ENCODE measurements around the gene TMEM170A. TPM values are rescaled to one million over a fixed set of nuclear protein-coding genes. Genes with fewer than 3 reads are reported as not detected.

Gene TMEM170A
- total and polyA plus RNA-seq, 10 of the 15 experiments (the other 5 are each of a cell fraction or from before 2014, with no cell fraction given): 7.3 to 28.2 (median 20.9) TPM

DNA sequence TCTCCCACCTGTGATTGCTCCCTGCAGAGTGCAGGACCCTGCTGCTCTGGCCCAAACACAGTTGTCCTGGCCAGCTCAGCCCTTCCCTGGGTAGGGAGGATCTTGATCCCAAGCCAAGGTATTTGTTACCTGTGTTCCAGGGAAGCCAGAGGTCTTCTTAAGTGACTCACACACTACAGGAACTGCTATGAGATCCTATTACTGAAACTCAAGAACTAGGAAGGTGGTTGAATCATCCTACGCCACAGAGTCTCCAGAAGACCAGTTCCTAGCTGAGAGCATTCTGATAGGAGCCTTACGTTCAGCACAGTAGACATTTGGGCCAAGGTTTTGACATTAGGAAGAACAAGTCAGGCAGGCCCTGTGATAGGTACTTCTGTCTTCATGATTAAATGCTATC, 18.7 kb upstream of the TMEM170A start:
- H3K4me3 ChIP-seq: no peak overlapping the region
- H3K4me2 ChIP-seq (ENCODE audit: control insufficient read depth, insufficient read depth): no peak overlapping the region
- POLR2A ChIA-PET: no interaction called here
- SMC1A ChIA-PET (ENCODE audit: uncharacterized antibody, unreplicated experiment): interaction anchor here (0.6 to 1.2 kb wide), 2 partner anchors 12 to 876 kb away, joined by 3 read pairs; no protein-coding TSS in a partner anchor
- no peak overlapping the region for H2AFZ ChIP-seq (ENCODE audit: control insufficient read depth, low read depth, low read length)
- no TSS peak for BruUV-seq (replicated peaks)
- H3K27ac ChIP-seq (ENCODE audit: control insufficient read depth, insufficient read depth): no peak overlapping the region
- H3K9me3 ChIP-seq (replicated peaks; ENCODE audit: control insufficient read depth, insufficient read depth, low read length): no peaks in the 10 kb centered on the region
- no peak overlapping the region for H3K9ac ChIP-seq (ENCODE audit: control insufficient read depth, insufficient read depth, low read length)
- in situ Hi-C loops (cut with MboI): no loop called here
- ATAC-seq (no peak), DNase-seq (ENCODE audit: low read depth, low spot score) (no peak), FAIRE-seq (no peak)
- intact Hi-C loops (cut with micrococcal nuclease; ENCODE audit: unreplicated experiment): no loop called here
- H4K20me1 ChIP-seq (ENCODE audit: control insufficient read depth, insufficient read depth): no peaks in the 10 kb centered on the region
- H3K79me2 ChIP-seq (ENCODE audit: control insufficient read depth, insufficient read depth, low read length): no peaks in the 10 kb centered on the region
- peaks cover 28% of the 10 kb centered on the region for H3K4me1 ChIP-seq (ENCODE audit: control insufficient read depth, insufficient read depth, low read length)
- no peaks in the 10 kb centered on the region for H3K36me3 ChIP-seq (ENCODE audit: control insufficient read depth in 2 of 2, insufficient read depth in 2 of 2, low read length in 1 of 2)
- H3K27me3 ChIP-seq (replicated peaks in 1 of 2; ENCODE audit: control insufficient read depth in 2 of 2, insufficient read depth in 2 of 2, low read length in 1 of 2): no peaks in the 10 kb centered on the region
- 29% methylated on average over 2 of the region's 2 CpGs for WGBS (ENCODE audit: insufficient coverage, insufficient replicate concordance, low lambda C conversion rate, missing lambda C conversion rate)
- RAD21 ChIA-PET (ENCODE audit: unreplicated experiment): no interaction called here
- CTCF ChIA-PET: interaction anchor here (1.0 kb wide), 1 partner anchor 11 kb away, joined by 5 read pairs; no protein-coding TSS in a partner anchor
- TF ChIP-seq CHD1 (IDR thresholded peaks at IDR 0.05; ENCODE audit: low read depth, low read length) (no peak), SIN3A (IDR thresholded peaks at IDR 0.05; ENCODE audit: low read depth, low read length) (no peak), POLR2A (IDR thresholded peaks at IDR 0.05; ENCODE audit: low read depth, low read length) (no peak), WRNIP1 (IDR thresholded peaks at IDR 0.05; ENCODE audit: borderline replicate concordance, low read depth, low read length) (no peak), HDAC2 (IDR thresholded peaks at IDR 0.05) (no peak), TCF12 (IDR thresholded peaks at IDR 0.05; ENCODE audit: low read depth, low read length) (no peak), GABPA (IDR thresholded peaks at IDR 0.05; ENCODE audit: low read depth) (no peak), SMARCA5 (IDR thresholded peaks at IDR 0.05) (no peak), SPI1 (IDR thresholded peaks at IDR 0.05; ENCODE audit: borderline replicate concordance, insufficient read depth, low read depth, low read length) (no peak), IRF4 (IDR thresholded peaks at IDR 0.05; ENCODE audit: low read depth, low read length) (no peak), MXI1 (IDR thresholded peaks at IDR 0.05; ENCODE audit: low read depth, low read length) (no peak), SP1 (IDR thresholded peaks at IDR 0.05; ENCODE audit: low read depth, low read length) (no peak), LARP7 (IDR thresholded peaks at IDR 0.05) (no peak)
- TF ChIP-seq, protein P1, sequence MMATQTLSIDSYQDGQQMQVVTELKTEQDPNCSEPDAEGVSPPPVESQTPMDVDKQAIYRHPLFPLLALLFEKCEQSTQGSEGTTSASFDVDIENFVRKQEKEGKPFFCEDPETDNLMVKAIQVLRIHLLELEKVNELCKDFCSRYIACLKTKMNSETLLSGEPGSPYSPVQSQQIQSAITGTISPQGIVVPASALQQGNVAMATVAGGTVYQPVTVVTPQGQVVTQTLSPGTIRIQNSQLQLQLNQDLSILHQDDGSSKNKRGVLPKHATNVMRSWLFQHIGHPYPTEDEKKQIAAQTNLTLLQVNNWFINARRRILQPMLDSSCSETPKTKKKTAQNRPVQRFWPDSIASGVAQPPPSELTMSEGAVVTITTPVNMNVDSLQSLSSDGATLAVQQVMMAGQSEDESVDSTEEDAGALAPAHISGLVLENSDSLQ (IDR thresholded peaks at IDR 0.05): no peak
- TF ChIP-seq, protein P2, sequence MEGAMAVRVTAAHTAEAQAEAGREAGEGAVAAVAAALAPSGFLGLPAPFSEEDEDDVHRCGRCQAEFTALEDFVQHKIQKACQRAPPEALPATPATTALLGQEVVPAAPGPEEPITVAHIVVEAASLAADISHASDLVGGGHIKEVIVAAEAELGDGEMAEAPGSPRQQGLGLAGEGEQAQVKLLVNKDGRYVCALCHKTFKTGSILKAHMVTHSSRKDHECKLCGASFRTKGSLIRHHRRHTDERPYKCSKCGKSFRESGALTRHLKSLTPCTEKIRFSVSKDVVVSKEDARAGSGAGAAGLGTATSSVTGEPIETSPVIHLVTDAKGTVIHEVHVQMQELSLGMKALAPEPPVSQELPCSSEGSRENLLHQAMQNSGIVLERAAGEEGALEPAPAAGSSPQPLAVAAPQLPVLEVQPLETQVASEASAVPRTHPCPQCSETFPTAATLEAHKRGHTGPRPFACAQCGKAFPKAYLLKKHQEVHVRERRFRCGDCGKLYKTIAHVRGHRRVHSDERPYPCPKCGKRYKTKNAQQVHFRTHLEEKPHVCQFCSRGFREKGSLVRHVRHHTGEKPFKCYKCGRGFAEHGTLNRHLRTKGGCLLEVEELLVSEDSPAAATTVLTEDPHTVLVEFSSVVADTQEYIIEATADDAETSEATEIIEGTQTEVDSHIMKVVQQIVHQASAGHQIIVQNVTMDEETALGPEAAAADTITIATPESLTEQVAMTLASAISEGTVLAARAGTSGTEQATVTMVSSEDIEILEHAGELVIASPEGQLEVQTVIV (IDR thresholded peaks at IDR 0.05; ENCODE audit: borderline replicate concordance, partially characterized antibody): no peak
- TF ChIP-seq, protein P3, sequence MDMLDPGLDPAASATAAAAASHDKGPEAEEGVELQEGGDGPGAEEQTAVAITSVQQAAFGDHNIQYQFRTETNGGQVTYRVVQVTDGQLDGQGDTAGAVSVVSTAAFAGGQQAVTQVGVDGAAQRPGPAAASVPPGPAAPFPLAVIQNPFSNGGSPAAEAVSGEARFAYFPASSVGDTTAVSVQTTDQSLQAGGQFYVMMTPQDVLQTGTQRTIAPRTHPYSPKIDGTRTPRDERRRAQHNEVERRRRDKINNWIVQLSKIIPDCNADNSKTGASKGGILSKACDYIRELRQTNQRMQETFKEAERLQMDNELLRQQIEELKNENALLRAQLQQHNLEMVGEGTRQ (IDR thresholded peaks at IDR 0.05; ENCODE audit: borderline replicate concordance, low read depth, low read length): no peak
- TF ChIP-seq, protein P4, sequence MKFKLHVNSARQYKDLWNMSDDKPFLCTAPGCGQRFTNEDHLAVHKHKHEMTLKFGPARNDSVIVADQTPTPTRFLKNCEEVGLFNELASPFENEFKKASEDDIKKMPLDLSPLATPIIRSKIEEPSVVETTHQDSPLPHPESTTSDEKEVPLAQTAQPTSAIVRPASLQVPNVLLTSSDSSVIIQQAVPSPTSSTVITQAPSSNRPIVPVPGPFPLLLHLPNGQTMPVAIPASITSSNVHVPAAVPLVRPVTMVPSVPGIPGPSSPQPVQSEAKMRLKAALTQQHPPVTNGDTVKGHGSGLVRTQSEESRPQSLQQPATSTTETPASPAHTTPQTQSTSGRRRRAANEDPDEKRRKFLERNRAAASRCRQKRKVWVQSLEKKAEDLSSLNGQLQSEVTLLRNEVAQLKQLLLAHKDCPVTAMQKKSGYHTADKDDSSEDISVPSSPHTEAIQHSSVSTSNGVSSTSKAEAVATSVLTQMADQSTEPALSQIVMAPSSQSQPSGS (IDR thresholded peaks at IDR 0.05; ENCODE audit: low read length): no peak
- TF ChIP-seq, protein P5, sequence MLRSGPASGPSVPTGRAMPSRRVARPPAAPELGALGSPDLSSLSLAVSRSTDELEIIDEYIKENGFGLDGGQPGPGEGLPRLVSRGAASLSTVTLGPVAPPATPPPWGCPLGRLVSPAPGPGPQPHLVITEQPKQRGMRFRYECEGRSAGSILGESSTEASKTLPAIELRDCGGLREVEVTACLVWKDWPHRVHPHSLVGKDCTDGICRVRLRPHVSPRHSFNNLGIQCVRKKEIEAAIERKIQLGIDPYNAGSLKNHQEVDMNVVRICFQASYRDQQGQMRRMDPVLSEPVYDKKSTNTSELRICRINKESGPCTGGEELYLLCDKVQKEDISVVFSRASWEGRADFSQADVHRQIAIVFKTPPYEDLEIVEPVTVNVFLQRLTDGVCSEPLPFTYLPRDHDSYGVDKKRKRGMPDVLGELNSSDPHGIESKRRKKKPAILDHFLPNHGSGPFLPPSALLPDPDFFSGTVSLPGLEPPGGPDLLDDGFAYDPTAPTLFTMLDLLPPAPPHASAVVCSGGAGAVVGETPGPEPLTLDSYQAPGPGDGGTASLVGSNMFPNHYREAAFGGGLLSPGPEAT (IDR thresholded peaks at IDR 0.05; ENCODE audit: low read depth): no peak
